C4-2B (cell line): ENCODE data around the gene NUCKS1.

ENCODE experiments used
- ZFX ChIP-seq: fragments of 450-650 bp; IDR thresholded peaks from 2 replicates; pipeline ENCODE4 v1.6.1; 2017
- TF ChIP-seq, protein P1 (sequence below): fragments of 450-650 bp; conservative IDR thresholded peaks from 2 replicates; pipeline ENCODE4 v1.5.1; 2017; ENCODE audit warnings: mild to moderate bottlenecking

DNA sequence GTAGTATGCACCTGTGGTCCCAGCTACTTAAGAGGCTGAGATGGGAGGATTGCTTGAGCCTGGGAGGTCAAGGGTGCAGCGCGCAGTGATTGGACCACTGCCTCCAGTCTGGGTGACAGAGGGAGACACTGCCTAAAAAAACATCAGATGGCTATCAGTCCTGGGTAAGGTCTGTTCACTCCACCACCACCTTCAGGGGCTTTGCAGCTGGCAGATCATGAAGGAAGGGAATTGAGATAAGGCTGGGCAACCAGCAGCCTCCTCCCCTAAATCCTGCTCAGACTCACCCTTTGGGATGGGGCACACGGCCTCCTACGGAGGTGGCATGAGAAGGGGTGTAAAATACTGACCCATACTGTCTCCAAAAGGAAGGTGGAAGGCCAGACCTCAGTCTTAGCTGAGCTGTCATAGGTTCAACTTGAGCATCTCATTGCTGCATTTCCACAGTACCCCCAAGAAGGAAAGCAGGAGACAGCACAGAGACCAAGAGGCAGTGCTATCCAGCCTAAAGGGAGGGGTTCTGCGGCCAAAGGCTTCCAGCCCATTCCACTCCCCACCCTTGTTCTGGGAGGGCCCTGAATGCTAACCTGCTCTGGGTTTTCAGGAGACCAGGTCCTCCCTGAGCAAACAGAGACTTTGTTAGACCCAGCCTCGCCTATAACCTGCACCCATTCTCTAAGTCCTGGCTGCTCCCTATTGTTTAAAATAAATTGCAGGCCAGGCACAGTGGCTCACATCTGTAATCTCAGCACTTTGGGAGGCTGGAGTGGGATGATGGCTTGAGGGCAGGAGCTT lies 83.4 kb downstream of the NUCKS1 start:
- TF ChIP-seq, protein P1, sequence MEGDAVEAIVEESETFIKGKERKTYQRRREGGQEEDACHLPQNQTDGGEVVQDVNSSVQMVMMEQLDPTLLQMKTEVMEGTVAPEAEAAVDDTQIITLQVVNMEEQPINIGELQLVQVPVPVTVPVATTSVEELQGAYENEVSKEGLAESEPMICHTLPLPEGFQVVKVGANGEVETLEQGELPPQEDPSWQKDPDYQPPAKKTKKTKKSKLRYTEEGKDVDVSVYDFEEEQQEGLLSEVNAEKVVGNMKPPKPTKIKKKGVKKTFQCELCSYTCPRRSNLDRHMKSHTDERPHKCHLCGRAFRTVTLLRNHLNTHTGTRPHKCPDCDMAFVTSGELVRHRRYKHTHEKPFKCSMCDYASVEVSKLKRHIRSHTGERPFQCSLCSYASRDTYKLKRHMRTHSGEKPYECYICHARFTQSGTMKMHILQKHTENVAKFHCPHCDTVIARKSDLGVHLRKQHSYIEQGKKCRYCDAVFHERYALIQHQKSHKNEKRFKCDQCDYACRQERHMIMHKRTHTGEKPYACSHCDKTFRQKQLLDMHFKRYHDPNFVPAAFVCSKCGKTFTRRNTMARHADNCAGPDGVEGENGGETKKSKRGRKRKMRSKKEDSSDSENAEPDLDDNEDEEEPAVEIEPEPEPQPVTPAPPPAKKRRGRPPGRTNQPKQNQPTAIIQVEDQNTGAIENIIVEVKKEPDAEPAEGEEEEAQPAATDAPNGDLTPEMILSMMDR = no peak
- no peak for TF ChIP-seq ZFX
